ENCODE results near the gene RBBP8NL.

RBBP8NL gene, protein sequence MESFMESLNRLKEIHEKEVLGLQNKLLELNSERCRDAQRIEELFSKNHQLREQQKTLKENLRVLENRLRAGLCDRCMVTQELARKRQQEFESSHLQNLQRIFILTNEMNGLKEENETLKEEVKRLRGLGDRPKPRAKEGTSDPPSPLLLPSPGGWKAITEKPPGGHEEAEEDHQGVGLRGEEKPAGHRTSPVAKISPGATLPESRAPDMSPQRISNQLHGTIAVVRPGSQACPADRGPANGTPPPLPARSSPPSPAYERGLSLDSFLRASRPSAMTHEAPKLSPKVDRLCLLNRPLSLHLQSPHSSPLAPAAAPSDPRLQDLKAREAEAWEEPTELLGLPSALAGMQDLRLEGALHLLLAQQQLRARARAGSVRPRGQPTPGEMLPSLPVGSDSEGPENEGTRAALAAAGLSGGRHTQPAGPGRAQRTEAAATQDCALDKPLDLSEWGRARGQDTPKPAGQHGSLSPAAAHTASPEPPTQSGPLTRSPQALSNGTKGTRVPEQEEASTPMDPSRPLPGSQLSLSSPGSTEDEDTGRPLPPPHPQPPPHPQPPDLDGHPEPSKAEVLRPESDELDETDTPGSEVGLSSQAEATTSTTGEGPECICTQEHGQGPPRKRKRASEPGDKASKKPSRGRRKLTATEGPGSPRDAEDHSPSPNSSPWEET

DNA sequence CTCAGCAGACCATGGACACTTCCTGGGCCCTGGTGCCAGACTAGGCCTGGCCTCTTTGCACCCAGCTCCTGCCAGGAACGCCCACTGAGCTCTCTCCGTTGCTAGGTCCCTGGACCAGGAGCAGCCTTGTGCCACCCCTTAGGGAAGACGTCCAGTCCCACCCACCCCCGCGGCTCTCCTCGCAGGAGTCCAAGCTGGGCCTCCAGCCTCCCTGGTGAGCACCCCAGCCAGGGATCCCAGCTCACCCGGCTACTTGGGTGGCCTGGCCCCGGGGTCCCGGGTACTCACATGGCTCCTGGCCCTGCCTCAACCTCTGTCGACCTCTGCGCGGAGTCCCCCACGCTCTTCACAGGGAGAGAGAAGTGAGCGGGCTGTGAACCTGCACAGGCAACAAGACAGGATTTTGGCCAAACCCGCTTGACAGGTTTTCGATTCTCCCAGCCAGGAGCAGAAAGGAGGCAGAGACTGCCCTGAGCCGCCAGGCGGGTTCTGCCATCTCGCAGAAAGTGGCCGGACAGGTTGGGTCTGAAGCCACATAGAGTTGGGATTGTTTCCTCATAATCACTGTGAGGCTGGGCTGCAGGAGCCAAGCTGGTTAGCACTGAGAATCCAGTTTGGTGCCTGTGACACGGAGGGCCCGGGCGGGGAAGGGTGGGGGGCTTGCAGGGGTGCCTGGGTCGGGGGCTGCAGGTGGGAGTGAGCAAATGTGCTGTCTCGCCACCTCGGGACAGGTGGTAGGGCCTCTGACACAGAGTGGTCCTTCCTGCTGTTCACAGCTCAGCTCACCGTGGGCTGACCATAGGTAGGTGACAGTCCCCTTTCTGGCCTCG lies at the start of gene RBBP8NL:
Gene RBBP8NL (minus strand): TSS at position 368 of the 830 bp plus-strand sequence. CDS start 7,892 bp downstream, outside the sequence.
- H3K27ac Mint-ChIP-seq: no peak within 1 kb of the TSS
- H3K4me1 Mint-ChIP-seq (ENCODE audit: low read depth): no peaks in the 10 kb centered on the region
- no peaks in the 10 kb centered on the region for H3K36me3 Mint-ChIP-seq (ENCODE audit: low read depth)
- H3K4me3 Mint-ChIP-seq: no peak within 1 kb of the TSS
- no peaks in the 10 kb centered on the region for H3K9me3 Mint-ChIP-seq
- no peaks in the 10 kb centered on the region for H3K27me3 Mint-ChIP-seq (ENCODE audit: low read depth)

GRCh38 chr20:62476056-62476838 lies 48.9 kb upstream of the RBBP8NL start:
- Mint-ChIP-seq H3K4me3 (no peak overlapping the region), H3K36me3 (ENCODE audit: low read depth) (no peaks in the 10 kb centered on the region), H3K27ac (no peak overlapping the region), H3K9me3 (no peaks in the 10 kb centered on the region), H3K4me1 (ENCODE audit: low read depth) (no peaks in the 10 kb centered on the region), H3K27me3 (ENCODE audit: low read depth) (peaks cover 56% of the 10 kb centered on the region)

GRCh38 chr20:62475772-62476055 lies 48.4 kb upstream of the RBBP8NL start, which contains the start of gene GATA5:
Gene GATA5 (minus strand): TSS chr20:62475995. CDS start chr20:62475521, 474 bp downstream.
- Mint-ChIP-seq H3K27me3 (ENCODE audit: low read depth) (peaks cover 56% of the 10 kb centered on the region), H3K27ac (no peak within 1 kb of the TSS), H3K36me3 (ENCODE audit: low read depth) (no peaks in the 10 kb centered on the region), H3K4me3 (no peak within 1 kb of the TSS), H3K9me3 (no peaks in the 10 kb centered on the region), H3K4me1 (ENCODE audit: low read depth) (no peaks in the 10 kb centered on the region)

DNA sequence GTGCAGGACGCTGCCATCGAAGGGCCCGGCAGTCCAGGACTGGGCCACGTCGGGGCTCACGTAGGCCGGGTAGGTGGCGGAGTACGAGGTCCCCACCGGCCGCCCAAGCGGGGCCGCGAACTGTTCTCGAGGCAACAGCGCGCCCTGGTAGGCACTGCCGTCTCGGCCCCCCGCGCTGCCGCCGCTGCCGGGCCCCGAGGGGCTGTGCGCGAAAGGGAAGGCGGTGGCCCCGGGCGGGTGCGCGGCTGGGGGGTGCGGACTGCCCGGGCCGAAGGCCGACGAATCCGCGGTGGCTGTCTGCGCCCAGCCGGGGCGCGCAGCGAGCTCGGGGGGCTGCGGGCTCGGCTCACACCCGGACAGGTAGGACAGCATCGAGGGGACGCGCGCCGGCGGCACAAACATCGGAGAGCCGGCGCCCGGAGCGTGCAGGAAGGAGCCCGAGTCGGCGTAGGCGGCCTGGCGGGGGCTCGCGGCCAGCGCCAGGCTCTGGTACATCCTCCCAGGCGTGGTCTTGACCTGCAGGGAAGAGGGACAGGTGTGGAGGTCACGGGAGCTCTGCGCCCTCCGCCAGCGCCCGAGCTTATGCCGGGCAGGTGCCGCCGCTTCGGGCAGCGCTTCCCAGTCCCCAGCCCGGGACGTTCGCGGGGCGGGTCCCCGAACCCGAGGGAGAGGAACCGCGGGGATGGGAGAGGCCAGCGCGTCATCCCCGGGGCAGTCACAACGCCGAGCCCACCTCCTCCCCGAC lies 47.9 kb upstream of the RBBP8NL start:
- Mint-ChIP-seq H3K4me1 (ENCODE audit: low read depth) (no peaks in the 10 kb centered on the region), H3K27me3 (ENCODE audit: low read depth) (peaks cover 58% of the 10 kb centered on the region)

DNA sequence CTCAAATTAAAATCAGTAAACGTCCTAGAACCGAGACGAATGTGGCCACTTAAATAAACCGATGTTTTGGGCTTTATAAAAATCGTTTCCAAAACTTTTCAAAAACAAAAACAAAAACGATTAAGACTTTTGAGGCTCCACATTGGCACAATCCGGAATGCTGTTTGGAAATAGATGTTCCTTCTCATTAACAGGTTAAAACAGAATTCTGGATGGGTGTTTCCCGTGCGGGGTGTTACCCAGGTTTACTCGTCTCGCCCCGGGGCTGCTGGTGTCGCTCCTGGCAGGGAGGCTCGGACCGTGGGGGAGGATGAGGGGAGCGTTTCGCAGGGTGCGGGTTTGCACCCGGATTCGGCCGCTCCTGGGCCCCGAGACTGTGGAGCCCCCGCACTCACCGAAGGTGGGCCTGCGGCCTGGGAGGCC lies 47.3 kb upstream of the RBBP8NL start:
- peaks cover 61% of the 10 kb centered on the region for H3K27me3 Mint-ChIP-seq (ENCODE audit: low read depth)
- no peak overlapping the region for H3K27ac Mint-ChIP-seq
- H3K4me3 Mint-ChIP-seq: no peak overlapping the region
- no peaks in the 10 kb centered on the region for H3K36me3 Mint-ChIP-seq (ENCODE audit: low read depth)
- H3K9me3 Mint-ChIP-seq: no peaks in the 10 kb centered on the region
- no peaks in the 10 kb centered on the region for H3K4me1 Mint-ChIP-seq (ENCODE audit: low read depth)

More for the DNA sequence above, 47.9 kb upstream of the RBBP8NL start:
- Mint-ChIP-seq H3K9me3 (no peaks in the 10 kb centered on the region), H3K27ac (no peak overlapping the region), H3K36me3 (ENCODE audit: low read depth) (no peaks in the 10 kb centered on the region), H3K4me3 (no peak overlapping the region)

DNA sequence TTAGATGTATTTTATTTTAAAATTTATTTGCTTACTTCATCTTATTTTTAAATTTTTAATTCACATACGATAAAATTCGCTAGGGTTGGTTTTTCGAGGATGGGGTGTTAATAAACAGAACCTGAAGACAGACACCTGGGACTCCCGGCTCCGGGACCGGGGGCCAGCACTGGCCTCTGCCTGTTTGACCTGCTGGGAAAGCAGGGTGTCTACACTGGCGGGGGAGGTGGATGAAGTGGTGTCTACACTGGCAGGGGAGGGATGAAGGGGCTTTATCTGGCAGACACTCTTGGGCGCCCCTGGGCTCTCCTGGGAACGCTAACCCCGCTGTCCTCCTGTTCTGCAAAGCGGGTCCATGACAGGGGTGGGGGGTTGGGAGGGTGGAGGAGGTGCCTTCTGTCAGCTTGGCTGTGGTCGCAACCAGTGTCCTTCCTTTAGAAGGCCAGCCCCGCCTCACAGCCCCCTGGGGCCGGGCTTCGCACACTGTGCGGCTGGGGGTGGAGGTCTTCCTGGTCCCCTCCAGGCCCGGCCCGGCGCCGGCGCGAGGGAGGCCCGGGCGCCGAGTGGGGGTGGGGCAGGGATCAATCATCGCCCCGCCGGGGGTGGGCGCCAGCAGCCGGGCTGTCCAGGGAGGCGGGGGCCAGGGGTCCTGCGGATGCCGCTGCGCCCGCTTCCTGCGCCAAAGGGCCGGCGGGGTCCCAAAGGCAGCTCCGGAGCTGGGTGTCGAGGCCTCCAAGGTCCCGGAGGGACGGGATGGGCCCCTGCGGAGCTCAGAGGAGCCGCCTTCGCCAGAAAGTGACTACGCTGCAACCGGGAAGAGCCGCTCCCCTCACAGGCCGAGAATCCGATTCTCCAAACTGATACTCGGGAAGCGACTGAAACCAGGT lies 46.6 kb upstream of the RBBP8NL start:
- Mint-ChIP-seq H3K9me3 (no peaks in the 10 kb centered on the region), H3K27me3 (ENCODE audit: low read depth) (peaks cover 59% of the 10 kb centered on the region), H3K36me3 (ENCODE audit: low read depth) (no peaks in the 10 kb centered on the region), H3K4me1 (ENCODE audit: low read depth) (no peaks in the 10 kb centered on the region), H3K4me3 (no peak overlapping the region), H3K27ac (no peak overlapping the region)

- Mint-ChIP-seq H3K4me3 (no peak overlapping the region), H3K4me1 (ENCODE audit: low read depth) (no peaks in the 10 kb centered on the region), H3K36me3 (ENCODE audit: low read depth) (no peaks in the 10 kb centered on the region), H3K9me3 (no peaks in the 10 kb centered on the region), H3K27me3 (ENCODE audit: low read depth) (peaks cover 51% of the 10 kb centered on the region), H3K27ac (no peak overlapping the region)
Measured at GRCh38 chr20:62472941-62473585, 45.7 kb upstream of the RBBP8NL start.

- Mint-ChIP-seq H3K4me3 (no peak overlapping the region), H3K36me3 (ENCODE audit: low read depth) (no peaks in the 10 kb centered on the region), H3K27me3 (ENCODE audit: low read depth) (peaks cover 43% of the 10 kb centered on the region), H3K4me1 (ENCODE audit: low read depth) (no peaks in the 10 kb centered on the region), H3K27ac (no peak overlapping the region), H3K9me3 (no peaks in the 10 kb centered on the region)
Measured at GRCh38 chr20:62472138-62472940, 45.0 kb upstream of the RBBP8NL start.

GRCh38 chr20:62470459-62470858 lies 43.1 kb upstream of the RBBP8NL start:
- no peak overlapping the region for H3K27ac Mint-ChIP-seq
- H3K9me3 Mint-ChIP-seq: no peaks in the 10 kb centered on the region
- no peak overlapping the region for H3K4me3 Mint-ChIP-seq
- H3K27me3 Mint-ChIP-seq (ENCODE audit: low read depth): peaks cover 36% of the 10 kb centered on the region
- no peaks in the 10 kb centered on the region for H3K36me3 Mint-ChIP-seq (ENCODE audit: low read depth)
- H3K4me1 Mint-ChIP-seq (ENCODE audit: low read depth): no peaks in the 10 kb centered on the region

DNA sequence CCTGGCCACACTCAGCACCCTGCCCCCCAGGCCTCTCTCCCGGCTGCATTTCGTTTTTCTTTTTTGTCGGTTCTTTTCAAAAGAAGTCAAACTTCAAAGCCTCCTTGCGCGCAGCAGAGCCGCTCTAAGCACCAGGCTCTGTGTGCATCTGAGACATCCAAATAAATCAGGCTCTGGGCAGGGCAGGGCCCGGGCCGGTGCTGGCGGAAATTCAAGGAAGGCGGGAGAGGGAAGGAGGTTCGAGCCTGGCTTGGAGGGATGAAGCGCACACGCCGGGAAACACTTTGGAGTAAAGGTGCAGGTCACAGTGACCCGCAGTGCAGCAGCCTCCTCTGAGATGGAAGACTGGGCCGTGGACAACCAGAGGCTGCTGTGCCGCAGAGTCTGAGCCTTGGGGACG lies 42.7 kb upstream of the RBBP8NL start:
- Mint-ChIP-seq H3K9me3 (no peaks in the 10 kb centered on the region), H3K36me3 (ENCODE audit: low read depth) (no peaks in the 10 kb centered on the region), H3K27me3 (ENCODE audit: low read depth) (peaks cover 36% of the 10 kb centered on the region), H3K4me1 (ENCODE audit: low read depth) (no peaks in the 10 kb centered on the region), H3K4me3 (no peak overlapping the region), H3K27ac (no peak overlapping the region)

- Mint-ChIP-seq H3K27ac (no peak overlapping the region), H3K27me3 (ENCODE audit: low read depth) (peaks cover 32% of the 10 kb centered on the region), H3K4me3 (no peak overlapping the region), H3K4me1 (ENCODE audit: low read depth) (no peaks in the 10 kb centered on the region), H3K36me3 (ENCODE audit: low read depth) (no peaks in the 10 kb centered on the region), H3K9me3 (no peaks in the 10 kb centered on the region)
Measured at GRCh38 chr20:62469352-62469751, 42.0 kb upstream of the RBBP8NL start.

All from T-helper 1 cell treated with Interleukin-12 subunit alpha and Interleukin-12 subunit beta and Interleukin-4 antibody, amounts not matched to agents 30 μg/mL and 1 μg/mL, for 36 hours (primary cell).